ENCODE results near the gene BCDIN3D.

DNA sequence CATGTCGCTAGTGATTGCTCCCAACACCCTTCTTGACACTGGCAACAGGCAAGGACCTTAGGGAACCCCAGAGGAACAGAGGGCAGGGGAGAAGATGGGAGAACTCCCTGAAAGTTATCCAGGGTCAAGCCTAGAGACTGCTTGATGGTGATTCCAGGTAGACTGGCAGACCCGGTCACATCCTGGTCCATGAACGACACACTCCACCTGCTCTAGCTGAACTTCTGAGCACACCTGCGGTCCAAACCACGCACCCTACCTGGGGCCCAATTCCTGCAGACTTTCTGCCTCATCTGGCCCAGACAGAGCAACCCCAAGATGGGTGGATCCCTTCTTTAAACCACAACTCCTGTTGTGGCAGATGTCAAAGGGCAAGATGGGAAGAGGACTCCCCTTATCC lies 48.9 kb downstream of the BCDIN3D start:
- TF ChIP-seq CTCF (IDR thresholded peaks at IDR 0.05) (no peak), POLR2A (IDR thresholded peaks at IDR 0.05) (no peak), POLR2AphosphoS5 (IDR thresholded peaks at IDR 0.05) (no peak), EP300 (IDR thresholded peaks at IDR 0.05) (no peak)

All from suprapubic skin (tissue), 4 donors.